ENCODE data around the gene ELFN1. TPM values are rescaled to one million over a fixed set of nuclear protein-coding genes. Genes with fewer than 3 reads are reported as not detected.

The ELFN1 gene
- total and polyA plus RNA-seq, 4 donors = 0.43 to 3.5 (median 3.4) TPM

- TF ChIP-seq CTCF (IDR thresholded peaks at IDR 0.05; ENCODE audit: low read depth, low read length, missing input control) (no peak), FOXA2 (IDR thresholded peaks at IDR 0.05) (no peak), NR2F2 (IDR thresholded peaks at IDR 0.05) (no peak), HNF4A (conservative IDR thresholded peaks at IDR 0.05) (no peak), RAD21 (IDR thresholded peaks at IDR 0.05) (no peak), GABPA (IDR thresholded peaks at IDR 0.05 in 1 of 2, conservative IDR thresholded peaks at IDR 0.05 in 1 of 2) (no peak), REST (IDR thresholded peaks at IDR 0.05) (no peak), TAF1 (conservative IDR thresholded peaks at IDR 0.05) (no peak)
Observed at GRCh38 chr7:1700536-1701333, 30.7 kb downstream of the ELFN1 start (continued).

GRCh38 chr7:1702652-1703051, 32.6 kb downstream of the ELFN1 start:
- Histone ChIP-seq H3K27me3 (ENCODE audit: control insufficient read depth in 4 of 4, insufficient read depth in 4 of 4, low read length in 3 of 4) (no peaks in the 10 kb centered on the region), H3K9me3 (ENCODE audit: control insufficient read depth in 4 of 4, low read length in 3 of 4) (peaks cover 0 to 4% (median under 1%) of the 10 kb centered on the region in 4 donors), H3K4me3 (ENCODE audit: low read depth in 1 of 3, low read length in 3 of 3) (no peak overlapping the region), H3K9ac (ENCODE audit: low read depth in 1 of 2, low read length in 2 of 2) (no peak overlapping the region), H3K27ac (ENCODE audit: low read depth in 1 of 2, low read length in 2 of 2) (no peak overlapping the region), H3K4me1 (ENCODE audit: control insufficient read depth in 4 of 4, insufficient read depth in 4 of 4, low read length in 3 of 4) (peaks cover 0 to 29% (median 19%) of the 10 kb centered on the region in 4 donors), H3K36me3 (ENCODE audit: control insufficient read depth in 4 of 4, insufficient read depth in 3 of 4, low read depth in 1 of 4, low read length in 3 of 4) (peaks cover 0 to 5% (median 3%) of the 10 kb centered on the region in 4 donors)
- no peak for TF ChIP-seq TAF1 (conservative IDR thresholded peaks at IDR 0.05)
- DNase-seq (ENCODE audit: low spot score) = no peak
- 94% methylated on average over 4 of the region's 4 CpGs for WGBS

GRCh38 chr7:1703441-1703840, 33.4 kb downstream of the ELFN1 start:
- 67% methylated on average over 8 of the region's 8 CpGs for WGBS
- peaks cover 0 to 5% (median 3%) of the 10 kb centered on the region in 4 donors for H3K36me3 ChIP-seq (ENCODE audit: control insufficient read depth in 4 of 4, insufficient read depth in 3 of 4, low read depth in 1 of 4, low read length in 3 of 4)
- H3K9ac ChIP-seq (ENCODE audit: low read depth in 1 of 2, low read length in 2 of 2) = no peak overlapping the region
- H3K27me3 ChIP-seq (ENCODE audit: control insufficient read depth in 4 of 4, insufficient read depth in 4 of 4, low read length in 3 of 4) = no peaks in the 10 kb centered on the region
- H3K4me3 ChIP-seq (ENCODE audit: low read depth in 1 of 3, low read length in 3 of 3) = no peak overlapping the region
- peaks cover 1 to 37% (median 27%) of the 10 kb centered on the region in 4 donors for H3K4me1 ChIP-seq (ENCODE audit: control insufficient read depth in 4 of 4, insufficient read depth in 4 of 4, low read length in 3 of 4)
- no peak for DNase-seq (ENCODE audit: low spot score)
- peaks cover 0 to 4% (median under 1%) of the 10 kb centered on the region in 4 donors for H3K9me3 ChIP-seq (ENCODE audit: control insufficient read depth in 4 of 4, low read length in 3 of 4)
- TF ChIP-seq REST (IDR thresholded peaks at IDR 0.05) (no peak), TAF1 (conservative IDR thresholded peaks at IDR 0.05) (no peak), JUND (IDR thresholded peaks at IDR 0.05) (no peak), GABPA (IDR thresholded peaks at IDR 0.05 in 1 of 2, conservative IDR thresholded peaks at IDR 0.05 in 1 of 2) (no peak), SP1 (IDR thresholded peaks at IDR 0.05) (no peak), HNF4G (IDR thresholded peaks at IDR 0.05) (no peak), YY1 (IDR thresholded peaks at IDR 0.05) (no peak), FOXA2 (IDR thresholded peaks at IDR 0.05) (no peak), CTCF (IDR thresholded peaks at IDR 0.05; ENCODE audit: low read depth, low read length, missing input control) (no peak), EGR1 (IDR thresholded peaks at IDR 0.05; ENCODE audit: low read depth in 2 of 2) (no peak), HNF4A (conservative IDR thresholded peaks at IDR 0.05) (no peak), MAX (IDR thresholded peaks at IDR 0.05) (no peak)
- H3K27ac ChIP-seq (ENCODE audit: low read depth in 1 of 2, low read length in 2 of 2) = no peak overlapping the region
